Measurements from ENCODE around the gene ADAMTSL5. TPM values are rescaled to one million over a fixed set of nuclear protein-coding genes. Genes with fewer than 3 reads are reported as not detected.

ADAMTSL5 gene
- total RNA-seq, 4 donors from 2014 or later: 0.27 to 5.1 (median 2.5) TPM

DNA sequence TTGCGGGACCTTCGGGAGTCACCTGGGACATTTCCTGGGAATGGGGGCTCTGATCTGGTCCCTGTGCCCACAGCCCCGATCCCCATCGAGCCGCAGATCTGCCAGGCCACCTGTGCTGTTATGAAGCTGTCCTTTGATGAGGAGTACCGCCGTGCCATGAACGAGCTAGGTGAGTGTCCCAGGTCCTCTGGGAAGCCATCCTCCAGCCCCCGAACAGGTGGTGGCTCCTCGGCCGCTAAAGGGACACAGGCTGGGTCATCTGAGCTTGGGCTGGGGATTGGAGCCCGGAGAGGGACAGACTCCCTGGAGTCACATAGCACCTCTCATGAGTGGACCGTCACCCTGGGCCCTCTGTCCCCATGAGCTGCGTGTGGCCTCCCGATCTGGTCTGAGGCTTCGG, 54.9 kb downstream of the ADAMTSL5 start:
- no peak overlapping the region for H3K27ac ChIP-seq
- WGBS, 2 donors: 77 to 80% methylated on average over 6 to 10 of the region's 16 CpGs
- H3K36me3 ChIP-seq: no peaks in the 10 kb centered on the region
- H3K27me3 ChIP-seq: peaks cover 8% of the 10 kb centered on the region
- no peak for DNase-seq
- H3K9me3 ChIP-seq: no peaks in the 10 kb centered on the region
- peaks cover 5 to 18% of the 10 kb centered on the region in 2 donors for H3K4me1 ChIP-seq
- TF ChIP-seq CTCF (IDR thresholded peaks at IDR 0.05) (no peak), POLR2A (IDR thresholded peaks at IDR 0.05) (no peak)
- intact Hi-C loops (cut with DNase I): no loop called here
- H3K4me3 ChIP-seq (replicated peaks in 1 of 3): no peak overlapping the region

GRCh38 chr19:1457031-1457739, 55.6 kb downstream of the ADAMTSL5 start:
- intact Hi-C loops (cut with DNase I): no loop called here
- no peak for TF ChIP-seq CTCF (IDR thresholded peaks at IDR 0.05)
- no peak for TF ChIP-seq POLR2A (IDR thresholded peaks at IDR 0.05)
- H3K4me1 ChIP-seq: peaks cover 5 to 18% of the 10 kb centered on the region in 2 donors
- peaks cover 8% of the 10 kb centered on the region for H3K27me3 ChIP-seq
- 21 to 22% methylated on average over 14 to 20 of the region's 48 CpGs for WGBS, 2 donors
- no peak for DNase-seq
- no peaks in the 10 kb centered on the region for H3K9me3 ChIP-seq
- H3K27ac ChIP-seq: no peak overlapping the region
- H3K36me3 ChIP-seq: no peaks in the 10 kb centered on the region
- no peak overlapping the region for H3K4me3 ChIP-seq (replicated peaks in 1 of 3)

- no peak for TF ChIP-seq POLR2A (IDR thresholded peaks at IDR 0.05)
- no peak for TF ChIP-seq CTCF (IDR thresholded peaks at IDR 0.05)
- no peak for DNase-seq
- intact Hi-C loops (cut with DNase I): no loop called here
- Histone ChIP-seq H3K4me1 (peaks cover 5 to 18% of the 10 kb centered on the region in 2 donors), H3K36me3 (no peaks in the 10 kb centered on the region), H3K27ac (no peak overlapping the region), H3K27me3 (peaks cover 16% of the 10 kb centered on the region), H3K4me3 (replicated peaks in 1 of 3) (no peak overlapping the region), H3K9me3 (no peaks in the 10 kb centered on the region)
- 44 to 53% methylated on average over 18 to 27 of the region's 43 CpGs for WGBS, 2 donors
These were observed 56.5 kb downstream of the ADAMTSL5 start for GRCh38 chr19:1456121-1456900.

DNA sequence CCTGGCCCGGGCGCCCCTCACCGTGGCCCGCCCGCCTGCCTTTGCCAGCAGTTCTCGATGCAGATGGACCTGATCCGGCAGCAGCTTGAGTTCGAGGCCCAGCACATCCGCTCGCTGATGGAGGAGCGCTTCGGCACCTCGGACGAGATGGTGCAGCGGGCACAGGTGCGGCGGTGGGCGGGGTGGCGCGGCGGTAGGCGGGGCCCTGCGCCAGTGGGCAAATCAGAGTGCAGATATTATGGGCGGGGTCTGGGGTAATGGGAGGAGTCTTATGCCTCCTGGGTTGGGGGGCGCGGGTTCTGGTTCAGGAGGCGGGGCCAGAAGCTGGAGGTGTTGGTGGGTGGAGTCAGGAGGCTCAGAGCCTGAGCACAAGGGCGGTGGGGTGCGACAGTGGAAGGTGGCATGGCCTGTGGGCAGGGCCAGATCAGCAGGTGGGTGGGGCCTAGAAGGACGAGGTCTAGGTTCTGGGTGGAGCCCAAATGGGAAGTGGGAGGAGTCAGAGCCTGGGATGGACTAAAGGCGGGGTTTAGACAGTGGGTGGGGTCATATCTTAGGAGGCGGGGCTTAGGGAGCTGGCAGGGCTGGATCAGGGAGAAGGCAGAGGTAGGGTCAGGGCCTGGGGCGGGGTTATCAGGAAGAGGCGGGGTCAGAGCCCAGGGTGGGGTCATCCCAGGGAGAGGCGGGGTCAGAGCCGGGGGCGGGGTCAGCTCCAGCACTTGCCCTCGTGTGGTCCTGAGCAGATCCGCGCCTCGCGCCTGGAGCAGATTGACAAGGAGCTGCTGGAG, 57.3 kb downstream of the ADAMTSL5 start:
- H3K36me3 ChIP-seq: no peaks in the 10 kb centered on the region
- 5 to 10% methylated on average over 28 to 32 of the region's 42 CpGs for WGBS, 2 donors
- TF ChIP-seq POLR2A (IDR thresholded peaks at IDR 0.05): no peak
- TF ChIP-seq CTCF (IDR thresholded peaks at IDR 0.05): no peak
- H3K9me3 ChIP-seq: no peaks in the 10 kb centered on the region
- DNase-seq: no peak
- H3K4me3 ChIP-seq (replicated peaks in 1 of 3): no peak overlapping the region
- peaks cover 5 to 18% of the 10 kb centered on the region in 2 donors for H3K4me1 ChIP-seq
- no peak overlapping the region for H3K27ac ChIP-seq
- intact Hi-C loops (cut with DNase I): no loop called here
- peaks cover 19% of the 10 kb centered on the region for H3K27me3 ChIP-seq

Other genes with a start within 250 kb of the ADAMTSL5 start
- gene CIRBP, start 243.7 kb downstream of the ADAMTSL5 start, total RNA-seq: 1,000 to 10,000 TPM in 2 of 4 donors, 100 to 1,000 TPM in 2; 679 to 1,194 (median 893) TPM
- 100 to 1,000 TPM in 1 of 4 donors, 10 to 100 TPM in 3; 50.8 to 114 (median 64.6) TPM for gene FAM174C, start 237.5 kb downstream of the ADAMTSL5 start, total RNA-seq
- not detected for gene EFNA2, start 227.1 kb downstream of the ADAMTSL5 start, total RNA-seq
- 100 to 1,000 TPM in 2 of 4 donors, 10 to 100 TPM in 2; 75.2 to 185 (median 108) TPM for gene NDUFS7, start 129.1 kb downstream of the ADAMTSL5 start, total RNA-seq
- gene GAMT, start 111.5 kb downstream of the ADAMTSL5 start, total RNA-seq: 10 to 100 TPM; 22.2 to 39.5 (median 29.1) TPM
- gene DAZAP1, start 105.4 kb downstream of the ADAMTSL5 start, total RNA-seq: 10 to 100 TPM; 34.4 to 77.3 (median 67.7) TPM
- gene RPS15, start 74.6 kb downstream of the ADAMTSL5 start, total RNA-seq: 1,000 to 10,000 TPM; 1,760 to 2,977 (median 2,488) TPM
- gene APC2, start 62.9 kb downstream of the ADAMTSL5 start, total RNA-seq: under 1 TPM in 3 of 4 donors, not detected in 1; under 0.01 to 0.20 (median 0.08) TPM
- 10 to 100 TPM; 47.0 to 64.9 (median 56.5) TPM for gene C19orf25, start 33.8 kb downstream of the ADAMTSL5 start, total RNA-seq
- gene PCSK4, start 22.7 kb downstream of the ADAMTSL5 start, total RNA-seq: 10 to 100 TPM in 1 of 4 donors, 1 to 10 TPM in 3; 2.8 to 10.4 (median 6.3) TPM
- 1 to 10 TPM; 4.2 to 8.5 (median 5.9) TPM for gene REEP6, start 21.8 kb downstream of the ADAMTSL5 start, total RNA-seq
- not detected for gene PLK5, start 11.1 kb upstream of the ADAMTSL5 start, total RNA-seq
- 10 to 100 TPM; 18.4 to 31.8 (median 26.4) TPM for gene MEX3D, start 55.3 kb upstream of the ADAMTSL5 start, total RNA-seq
- gene MBD3, start 79.8 kb upstream of the ADAMTSL5 start, total RNA-seq: 100 to 1,000 TPM in 3 of 4 donors, 10 to 100 TPM in 1; 58.2 to 149 (median 115) TPM
- gene UQCR11, start 92.4 kb upstream of the ADAMTSL5 start, total RNA-seq: 100 to 1,000 TPM in 1 of 4 donors, 10 to 100 TPM in 3; 52.0 to 154 (median 61.9) TPM
- 10 to 100 TPM; 28.6 to 70.6 (median 43.8) TPM for gene TCF3, start 139.6 kb upstream of the ADAMTSL5 start, total RNA-seq
- not detected for gene ONECUT3, start 240.5 kb upstream of the ADAMTSL5 start, total RNA-seq